OCI-LY1 (cell line): ENCODE results near the gene CCDC142.

Source experiments
- EZH2 ChIP-seq: fragments of 200-600 bp; sonication (generic), shearing (Covaris generic); IDR thresholded peaks from 2 replicates; pipeline ENCODE4 v1.8.0; 2017; ENCODE audit warnings: borderline replicate concordance, mixed run types, mild to moderate bottlenecking, antibody characterized with exemption, low read length, moderate library complexity, mixed read lengths
- TF ChIP-seq, protein P1 (sequence below): fragments of 200-600 bp; sonication (generic), shearing (Covaris generic); IDR thresholded peaks from 2 replicates; pipeline ENCODE4 v1.5.1; 2017; ENCODE audit warnings: mild to moderate bottlenecking, antibody characterized with exemption, low read length, moderate library complexity, mixed read lengths

DNA sequence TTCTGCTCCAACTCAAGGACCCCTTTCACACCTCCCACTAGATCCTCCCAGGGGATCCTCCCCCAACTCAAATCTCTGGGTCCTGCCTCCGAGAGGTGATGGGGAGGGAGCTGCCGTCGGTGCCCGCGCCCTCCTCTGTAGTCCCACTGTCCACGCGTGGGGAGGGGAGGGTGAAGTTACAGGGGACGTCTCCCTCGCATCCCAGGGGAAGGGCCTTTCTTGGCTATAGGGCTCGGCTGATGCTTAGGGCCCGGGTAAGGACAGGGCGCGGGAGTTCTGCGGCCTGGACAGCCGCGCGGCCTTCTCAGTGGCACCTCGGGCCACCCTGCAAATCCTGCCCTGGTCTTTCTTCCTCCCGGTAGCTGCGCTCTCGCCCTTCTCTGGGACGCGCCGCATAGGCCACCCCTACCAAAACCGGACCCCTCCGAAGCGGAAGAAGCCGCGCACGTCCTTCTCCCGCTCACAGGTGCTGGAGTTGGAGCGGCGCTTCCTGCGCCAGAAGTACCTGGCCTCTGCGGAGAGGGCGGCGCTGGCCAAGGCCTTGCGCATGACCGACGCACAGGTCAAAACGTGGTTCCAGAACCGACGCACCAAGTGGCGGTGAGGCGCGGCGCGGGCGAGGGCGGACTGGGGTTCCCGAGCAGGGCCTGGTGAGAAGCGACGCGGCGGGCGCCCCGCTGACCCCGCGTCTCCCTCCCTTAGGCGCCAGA lies 32.6 kb upstream of the CCDC142 start:
- TF ChIP-seq, protein P1, sequence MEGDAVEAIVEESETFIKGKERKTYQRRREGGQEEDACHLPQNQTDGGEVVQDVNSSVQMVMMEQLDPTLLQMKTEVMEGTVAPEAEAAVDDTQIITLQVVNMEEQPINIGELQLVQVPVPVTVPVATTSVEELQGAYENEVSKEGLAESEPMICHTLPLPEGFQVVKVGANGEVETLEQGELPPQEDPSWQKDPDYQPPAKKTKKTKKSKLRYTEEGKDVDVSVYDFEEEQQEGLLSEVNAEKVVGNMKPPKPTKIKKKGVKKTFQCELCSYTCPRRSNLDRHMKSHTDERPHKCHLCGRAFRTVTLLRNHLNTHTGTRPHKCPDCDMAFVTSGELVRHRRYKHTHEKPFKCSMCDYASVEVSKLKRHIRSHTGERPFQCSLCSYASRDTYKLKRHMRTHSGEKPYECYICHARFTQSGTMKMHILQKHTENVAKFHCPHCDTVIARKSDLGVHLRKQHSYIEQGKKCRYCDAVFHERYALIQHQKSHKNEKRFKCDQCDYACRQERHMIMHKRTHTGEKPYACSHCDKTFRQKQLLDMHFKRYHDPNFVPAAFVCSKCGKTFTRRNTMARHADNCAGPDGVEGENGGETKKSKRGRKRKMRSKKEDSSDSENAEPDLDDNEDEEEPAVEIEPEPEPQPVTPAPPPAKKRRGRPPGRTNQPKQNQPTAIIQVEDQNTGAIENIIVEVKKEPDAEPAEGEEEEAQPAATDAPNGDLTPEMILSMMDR, result no peak
- TF ChIP-seq EZH2, result no peak
